ENCODE results near the gene C22orf23.

The C22orf23 gene

DNA sequence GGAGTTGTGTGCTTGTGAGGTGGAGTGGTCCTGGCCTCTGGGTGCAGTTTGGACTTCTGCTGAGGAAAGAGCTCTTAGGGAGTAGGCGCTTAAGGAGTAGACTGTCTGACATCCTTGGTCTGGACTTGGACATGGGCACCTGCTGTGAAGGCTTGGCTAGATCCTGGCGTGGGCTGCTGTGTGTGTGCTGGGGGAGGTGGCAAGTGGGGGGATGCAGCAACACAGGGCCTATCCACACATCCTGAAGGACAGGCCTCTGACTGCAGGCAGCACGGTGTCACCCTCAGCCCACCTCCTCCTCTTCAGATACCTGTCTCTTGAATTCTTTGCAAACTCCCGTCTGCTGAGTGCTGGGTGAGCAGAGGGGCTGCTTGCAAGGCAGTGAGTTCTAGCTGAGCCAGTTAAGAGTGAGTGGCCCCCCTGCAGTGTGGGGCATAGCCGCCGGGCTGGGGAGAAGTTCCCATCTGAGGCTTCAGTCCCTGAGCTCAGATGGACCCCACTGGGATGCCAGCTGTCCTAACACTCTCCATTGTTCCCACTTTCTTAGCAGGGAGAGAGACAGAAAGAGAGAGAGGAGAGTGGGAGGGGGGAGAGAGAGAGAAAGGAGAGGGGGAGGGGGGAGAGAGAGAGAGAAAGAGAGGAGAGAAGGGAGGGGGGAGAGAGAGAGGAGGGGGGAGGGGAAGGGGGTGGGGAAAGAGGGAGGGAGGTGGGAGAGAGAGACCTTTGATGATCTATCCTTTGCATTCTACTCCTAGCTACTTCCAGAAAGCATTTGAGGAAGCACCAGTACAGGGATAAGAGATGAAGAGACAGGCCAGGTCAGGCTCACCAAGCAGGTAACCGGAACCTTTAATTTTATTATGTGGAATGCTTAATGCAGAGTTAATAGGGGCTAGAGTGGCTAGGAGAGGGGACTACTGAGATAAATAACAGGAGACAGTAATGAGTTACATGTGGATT is 18.4 kb upstream of the C22orf23 start:
- Histone ChIP-seq H3K9ac (ENCODE audit: insufficient read length, low read depth) (no peak overlapping the region), H3K27me3 (ENCODE audit: insufficient read depth, insufficient read length) (no peaks in the 10 kb centered on the region), H3K4me1 (ENCODE audit: insufficient read depth, insufficient read length) (peaks cover 19% of the 10 kb centered on the region), H3K4me3 (ENCODE audit: insufficient read length, low read depth) (no peak overlapping the region), H3K9me3 (ENCODE audit: insufficient read depth, low read length) (no peaks in the 10 kb centered on the region), H3K36me3 (ENCODE audit: insufficient read depth, insufficient read length, low read length) (peaks cover 41% of the 10 kb centered on the region)
- TF ChIP-seq YY1 (IDR thresholded peaks at IDR 0.05; ENCODE audit: insufficient read depth, insufficient read length) (no peak), SUZ12 (IDR thresholded peaks at IDR 0.05; ENCODE audit: extremely low read depth, insufficient read depth, insufficient read length) (no peak), ZNF274 (IDR thresholded peaks at IDR 0.05; ENCODE audit: low read depth, low read length) (no peak)
- DNase-seq (ENCODE audit: low read depth, low spot score) = peak; percentile 42

DNA sequence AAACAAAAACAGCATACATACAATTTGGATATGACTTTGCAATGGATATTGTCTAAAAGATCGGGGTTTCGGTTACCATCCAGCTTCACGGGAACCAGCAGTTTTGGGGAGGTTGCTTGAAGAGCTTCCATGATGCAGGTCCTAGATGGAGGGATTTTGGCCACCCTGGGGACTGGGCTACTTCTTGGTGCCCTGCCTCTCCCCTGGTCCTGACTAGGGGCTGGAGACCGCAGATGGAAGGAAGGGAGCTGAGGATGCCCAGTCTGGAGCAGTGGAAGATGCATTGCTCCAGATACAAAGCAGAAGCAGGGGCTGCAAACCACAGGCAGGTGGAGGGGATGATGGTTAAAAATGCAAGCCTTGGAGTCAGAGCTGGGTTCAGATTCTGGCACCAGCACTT is 17.5 kb upstream of the C22orf23 start:
- Histone ChIP-seq H3K36me3 (ENCODE audit: insufficient read depth, insufficient read length, low read length) (peaks cover 47% of the 10 kb centered on the region), H3K4me3 (ENCODE audit: insufficient read length, low read depth) (no peak overlapping the region), H3K4me1 (ENCODE audit: insufficient read depth, insufficient read length) (peaks cover 20% of the 10 kb centered on the region), H3K9me3 (ENCODE audit: insufficient read depth, low read length) (no peaks in the 10 kb centered on the region), H3K27me3 (ENCODE audit: insufficient read depth, insufficient read length) (no peaks in the 10 kb centered on the region), H3K9ac (ENCODE audit: insufficient read length, low read depth) (peak overlapping the region; percentile 44)
- DNase-seq (ENCODE audit: low read depth, low spot score) = no peak
- TF ChIP-seq ZNF274 (IDR thresholded peaks at IDR 0.05; ENCODE audit: low read depth, low read length) = no peak
- TF ChIP-seq SUZ12 (IDR thresholded peaks at IDR 0.05; ENCODE audit: extremely low read depth, insufficient read depth, insufficient read length) = no peak
- no peak for TF ChIP-seq YY1 (IDR thresholded peaks at IDR 0.05; ENCODE audit: insufficient read depth, insufficient read length)

DNA sequence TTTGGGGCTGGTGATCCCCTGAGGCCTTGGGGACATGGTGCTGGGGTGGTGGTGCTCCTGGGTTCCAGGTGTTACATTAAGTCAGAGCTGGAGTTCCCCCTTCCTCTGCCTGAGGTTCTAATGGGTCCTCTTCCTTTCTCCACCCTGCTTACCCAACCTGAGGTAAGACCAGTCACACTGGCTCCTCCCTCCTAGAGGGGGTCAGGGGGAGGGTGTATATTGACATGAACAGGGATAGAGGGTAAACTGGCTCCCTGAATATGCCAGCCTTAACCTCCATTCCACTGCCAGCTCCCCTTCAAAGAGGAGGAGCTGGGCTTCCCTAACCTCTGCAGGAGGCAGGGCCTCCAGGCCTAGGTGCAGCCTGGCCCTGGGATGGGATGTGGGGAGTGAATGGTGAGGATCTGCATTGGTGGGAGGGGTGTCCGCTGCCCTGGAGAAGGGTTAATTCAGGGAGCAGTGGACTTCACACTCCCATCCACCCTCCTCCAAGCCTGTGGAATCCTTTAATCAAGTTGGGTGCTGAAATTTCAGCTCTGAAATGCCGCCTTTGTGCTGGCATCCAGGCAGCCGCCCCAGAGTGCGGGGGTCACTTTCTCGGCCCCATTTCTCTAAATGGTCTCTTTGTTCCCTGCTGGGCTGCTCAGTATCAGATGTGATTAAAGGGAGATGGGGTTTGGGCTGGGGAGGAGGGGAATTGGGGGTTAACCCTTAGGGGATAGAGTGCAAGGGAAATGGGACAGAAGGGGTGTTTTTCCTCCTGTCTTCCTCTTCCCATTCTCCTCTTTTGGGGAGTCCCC is 15.3 kb upstream of the C22orf23 start:
- peaks cover 23% of the 10 kb centered on the region for H3K4me1 ChIP-seq (ENCODE audit: insufficient read depth, insufficient read length)
- H3K4me3 ChIP-seq (ENCODE audit: insufficient read length, low read depth) = no peak overlapping the region
- H3K36me3 ChIP-seq (ENCODE audit: insufficient read depth, insufficient read length, low read length) = peaks cover 49% of the 10 kb centered on the region
- no peak for DNase-seq (ENCODE audit: low read depth, low spot score)
- TF ChIP-seq YY1 (IDR thresholded peaks at IDR 0.05; ENCODE audit: insufficient read depth, insufficient read length) (no peak), ZNF274 (IDR thresholded peaks at IDR 0.05; ENCODE audit: low read depth, low read length) (no peak), SUZ12 (IDR thresholded peaks at IDR 0.05; ENCODE audit: extremely low read depth, insufficient read depth, insufficient read length) (no peak)
- no peaks in the 10 kb centered on the region for H3K9me3 ChIP-seq (ENCODE audit: insufficient read depth, low read length)
- no peaks in the 10 kb centered on the region for H3K27me3 ChIP-seq (ENCODE audit: insufficient read depth, insufficient read length)
- no peak overlapping the region for H3K9ac ChIP-seq (ENCODE audit: insufficient read length, low read depth)

DNA sequence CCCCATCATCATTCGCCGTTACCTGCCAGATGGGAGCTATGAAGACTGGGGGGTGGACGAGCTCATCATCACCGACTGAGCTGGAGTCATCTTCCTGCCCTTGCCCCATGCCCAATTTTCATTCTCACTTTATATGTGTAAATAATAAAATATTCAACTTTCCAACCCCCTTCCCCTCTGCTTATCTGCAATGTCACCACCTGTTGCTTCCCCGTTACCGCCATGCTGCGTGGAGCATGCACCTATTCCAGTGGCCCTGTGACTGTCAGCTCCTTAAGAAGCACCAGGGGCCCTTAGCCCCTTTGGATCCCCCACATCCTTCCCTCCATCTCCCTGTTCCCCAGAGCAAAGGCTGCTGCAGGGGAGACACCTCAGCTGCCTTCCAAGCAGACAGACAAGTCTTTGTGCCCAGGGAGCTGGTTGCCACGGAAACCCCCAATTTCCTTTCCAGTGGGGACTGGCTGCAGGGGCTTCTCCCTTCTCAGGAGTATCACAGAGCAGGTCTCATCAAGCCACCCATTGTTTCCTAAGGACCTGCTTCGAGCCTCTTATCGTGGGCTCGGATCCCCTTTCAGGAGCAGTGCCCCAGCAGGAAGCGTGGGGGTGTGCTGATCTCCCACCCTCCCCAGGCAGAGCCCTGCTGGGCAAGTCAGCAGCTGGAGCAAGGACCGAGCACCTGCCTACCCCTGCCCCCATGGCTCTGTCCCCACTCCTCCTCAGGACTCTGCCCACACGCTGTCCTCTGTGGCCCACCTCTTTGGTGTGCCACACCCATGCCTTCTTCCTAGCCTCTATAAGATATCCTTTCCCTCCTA is 14.4 kb upstream of the C22orf23 start:
- no peak for TF ChIP-seq ZNF274 (IDR thresholded peaks at IDR 0.05; ENCODE audit: low read depth, low read length)
- TF ChIP-seq SUZ12 (IDR thresholded peaks at IDR 0.05; ENCODE audit: extremely low read depth, insufficient read depth, insufficient read length) = no peak
- no peak for TF ChIP-seq YY1 (IDR thresholded peaks at IDR 0.05; ENCODE audit: insufficient read depth, insufficient read length)
- no peak overlapping the region for H3K9ac ChIP-seq (ENCODE audit: insufficient read length, low read depth)

DNA sequence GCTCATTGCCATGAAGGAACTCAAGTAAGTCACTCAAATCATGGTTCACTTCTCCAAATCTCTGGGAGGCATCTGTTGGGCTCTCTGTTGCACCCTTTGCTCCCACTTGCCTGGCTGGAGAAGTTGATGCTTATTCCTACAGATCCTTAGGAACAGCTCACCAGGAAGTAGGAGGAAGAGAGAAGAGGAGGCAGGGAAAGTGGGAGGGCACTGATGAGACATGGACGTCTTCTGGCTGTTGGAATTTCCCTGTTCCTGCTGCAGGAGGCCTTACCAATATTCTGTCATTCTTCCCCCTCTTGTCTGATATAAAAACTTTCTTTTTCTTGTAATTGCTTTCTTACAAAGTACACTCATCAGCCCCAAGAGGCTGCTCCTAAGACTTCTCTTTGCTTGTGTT is 13.7 kb upstream of the C22orf23 start:
- H3K4me1 ChIP-seq (ENCODE audit: insufficient read depth, insufficient read length) = peaks cover 15% of the 10 kb centered on the region
- H3K9ac ChIP-seq (ENCODE audit: insufficient read length, low read depth) = no peak overlapping the region
- no peak overlapping the region for H3K4me3 ChIP-seq (ENCODE audit: insufficient read length, low read depth)
- no peaks in the 10 kb centered on the region for H3K27me3 ChIP-seq (ENCODE audit: insufficient read depth, insufficient read length)
- TF ChIP-seq SUZ12 (IDR thresholded peaks at IDR 0.05; ENCODE audit: extremely low read depth, insufficient read depth, insufficient read length) (no peak), ZNF274 (IDR thresholded peaks at IDR 0.05; ENCODE audit: low read depth, low read length) (no peak), YY1 (IDR thresholded peaks at IDR 0.05; ENCODE audit: insufficient read depth, insufficient read length) (no peak)
- no peaks in the 10 kb centered on the region for H3K9me3 ChIP-seq (ENCODE audit: insufficient read depth, low read length)
- DNase-seq (ENCODE audit: low read depth, low spot score) = no peak
- H3K36me3 ChIP-seq (ENCODE audit: insufficient read depth, insufficient read length, low read length) = peaks cover 50% of the 10 kb centered on the region

More for the DNA sequence above, 14.4 kb upstream of the C22orf23 start:
- Histone ChIP-seq H3K4me1 (ENCODE audit: insufficient read depth, insufficient read length) (peaks cover 20% of the 10 kb centered on the region), H3K27me3 (ENCODE audit: insufficient read depth, insufficient read length) (no peaks in the 10 kb centered on the region), H3K9me3 (ENCODE audit: insufficient read depth, low read length) (no peaks in the 10 kb centered on the region), H3K36me3 (ENCODE audit: insufficient read depth, insufficient read length, low read length) (peaks cover 49% of the 10 kb centered on the region), H3K4me3 (ENCODE audit: insufficient read length, low read depth) (no peak overlapping the region)
- no peak for DNase-seq (ENCODE audit: low read depth, low spot score)

DNA sequence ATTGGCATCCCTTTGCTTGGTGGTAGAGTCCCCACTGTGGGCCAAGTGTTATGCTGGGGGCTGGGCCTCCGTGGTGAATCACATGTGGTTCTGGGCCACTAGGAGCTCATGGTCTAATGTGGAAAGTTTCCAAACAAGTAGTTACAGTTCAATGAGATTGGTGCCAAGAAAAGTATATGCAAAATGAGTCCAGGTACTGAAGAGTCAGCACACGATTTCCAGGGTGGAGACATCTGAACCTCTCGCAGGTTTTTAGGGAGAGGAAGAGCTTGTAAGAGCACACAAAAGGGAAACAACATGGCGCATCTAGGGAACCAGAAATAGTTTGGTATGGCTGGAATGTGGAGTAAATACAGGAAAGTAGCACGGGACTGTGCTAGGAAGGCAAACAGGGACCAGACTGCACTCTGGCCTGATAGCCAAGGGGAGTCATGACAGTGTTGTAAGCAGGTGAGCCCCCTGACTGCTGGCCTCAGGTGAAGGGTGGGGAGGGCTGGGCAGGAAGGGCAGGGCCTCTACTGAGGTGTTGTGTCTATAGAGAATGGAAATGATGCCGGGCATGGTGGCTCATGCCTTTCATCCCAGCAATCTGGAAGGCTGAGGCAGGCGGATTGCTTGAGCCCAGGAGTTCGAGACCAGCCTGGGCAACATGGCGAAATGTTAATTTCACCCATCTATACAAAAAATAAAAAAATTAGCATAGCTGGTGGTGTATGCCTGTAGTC is 12.7 kb upstream of the C22orf23 start:
- H3K4me1 ChIP-seq (ENCODE audit: insufficient read depth, insufficient read length) = peaks cover 9% of the 10 kb centered on the region
- no peak overlapping the region for H3K4me3 ChIP-seq (ENCODE audit: insufficient read length, low read depth)
- H3K9me3 ChIP-seq (ENCODE audit: insufficient read depth, low read length) = no peaks in the 10 kb centered on the region
- no peak overlapping the region for H3K9ac ChIP-seq (ENCODE audit: insufficient read length, low read depth)
- H3K36me3 ChIP-seq (ENCODE audit: insufficient read depth, insufficient read length, low read length) = peaks cover 60% of the 10 kb centered on the region
- H3K27me3 ChIP-seq (ENCODE audit: insufficient read depth, insufficient read length) = no peaks in the 10 kb centered on the region
- TF ChIP-seq ZNF274 (IDR thresholded peaks at IDR 0.05; ENCODE audit: low read depth, low read length) (no peak), YY1 (IDR thresholded peaks at IDR 0.05; ENCODE audit: insufficient read depth, insufficient read length) (no peak), SUZ12 (IDR thresholded peaks at IDR 0.05; ENCODE audit: extremely low read depth, insufficient read depth, insufficient read length) (no peak)
- no peak for DNase-seq (ENCODE audit: low read depth, low spot score)
